Esophagus muscularis mucosa (tissue), 4 donors: Measurements from ENCODE around the gene WDFY3. TPM values are rescaled to one million over a fixed set of nuclear protein-coding genes. Genes with fewer than 3 reads are reported as not detected.
"Not testable (repeated sequence)": the region's sequence is repeated elsewhere in the genome, so short reads cannot be mapped to it uniquely, and the experiment has no call there.

ENCODE experiments used
- DNase-seq: peaks from one replicate; pipeline ENCODE4 v3.0.0-alpha.2; 2017; ENCODE audit errors: extremely low spot score
- H3K27ac ChIP-seq, 4 donors: fragments of 200-600 bp; sonication (generic); replicated peaks in 1 of 4; 1 replicate in 3 of 4; 2 replicates in 1 of 4; pipeline ENCODE4 v1.5.1; 2016 to 2019; ENCODE audit warnings: mild to moderate bottlenecking in 1 of 4
- H3K27me3 ChIP-seq, 4 donors: fragments of 200-600 bp; sonication (generic); one replicate each; pipeline versions ENCODE4 v1.5.1 to v1.6.0; 2016 to 2019
- H3K36me3 ChIP-seq, 4 donors: fragments of 200-600 bp; sonication (generic); one replicate each; pipeline ENCODE4 v1.5.1; 2016 to 2019
- H3K4me1 ChIP-seq, 4 donors: fragments of 200-600 bp; sonication (generic); one replicate each; pipeline ENCODE4 v1.5.1; 2016 to 2019
- H3K4me3 ChIP-seq, 4 donors: fragments of 200-600 bp; sonication (generic); 1 replicate in 2 of 4; 2 replicates in 2 of 4; pipeline ENCODE4 v1.5.1; 2016 to 2019; ENCODE audit warnings: mild to moderate bottlenecking in 4 of 4, moderate library complexity in 1 of 4
- H3K9me3 ChIP-seq, 4 donors: fragments of 200-600 bp; sonication (generic); 1 replicate in 3 of 4; 2 replicates in 1 of 4; pipeline ENCODE4 v1.5.1; 2016 to 2019
- CTCF ChIP-seq, 3 experiments: fragments of 200-600 bp in 2 of 3; fragments of 450-650 bp in 1 of 3; sonication (generic) in 2 of 3; IDR thresholded peaks; one replicate each; pipeline ENCODE4 v1.5.1; 2017 to 2019; ENCODE audit warnings: antibody characterized with exemption in 3 of 3, mild to moderate bottlenecking in 2 of 3, moderate library complexity in 1 of 3
- EP300 ChIP-seq: sonication (generic); formaldehyde crosslinking; IDR thresholded peaks from one replicate; pipeline ENCODE4 v1.6.1; 2017; ENCODE audit warnings: antibody characterized with exemption
- POLR2A ChIP-seq: fragments of 450-650 bp; IDR thresholded peaks from one replicate; pipeline ENCODE4 v1.6.1; 2017; ENCODE audit warnings: antibody characterized with exemption, moderate library complexity, mild to moderate bottlenecking, low read depth
- POLR2AphosphoS5 ChIP-seq, 2 donors: sonication (generic); formaldehyde crosslinking; IDR thresholded peaks; one replicate each; pipeline ENCODE4 v1.6.1; 2017; ENCODE audit warnings: antibody characterized with exemption in 2 of 2
- WGBS: methylation state at CpG from one replicate; pipeline ENCODE4 v1.1.5; 2018; 5-methylcytosine and 5-hydroxymethylcytosine counted together
- intact Hi-C: fragments of 100-400 bp; cut with DNase I; formaldehyde crosslinking; loops from one replicate; pipeline ENCODE4 v1.15.1; 2023
- total RNA-seq, 4 donors: library from RNA; depleted of rRNA; stranded (reverse); fragments of >200 nt; gene quantifications; one replicate each; pipeline versions ENCODE4 v1.1.0 to v1.2.1, GENCODE V29; 2016

WDFY3 gene
- total RNA-seq, 4 donors from 2014 or later, result 73.1 to 103 (median 100.0) TPM

GRCh38 chr4:84688605-84689004 is 277.9 kb downstream of the WDFY3 start:
- no peaks in the 10 kb centered on the region for H3K27me3 ChIP-seq
- no peak for DNase-seq
- H3K36me3 ChIP-seq, result peaks cover 23 to 98% (median 74%) of the 10 kb centered on the region in 4 donors
- intact Hi-C loops, result no loop called here
- peaks cover 0 to 10% (median 7%) of the 10 kb centered on the region in 4 donors for H3K4me1 ChIP-seq
- no peak overlapping the region for H3K4me3 ChIP-seq
- WGBS, result 97% methylated on average over 5 of the region's 5 CpGs
- H3K27ac ChIP-seq, result no peak overlapping the region
- TF ChIP-seq POLR2AphosphoS5 (IDR thresholded peaks at IDR 0.05), result no peak
- H3K9me3 ChIP-seq, result no peaks in the 10 kb centered on the region

- Histone ChIP-seq H3K27ac (no peak overlapping the region), H3K4me3 (no peak overlapping the region), H3K9me3 (no peaks in the 10 kb centered on the region), H3K4me1 (peaks cover 12 to 21% (median 17%) of the 10 kb centered on the region in 4 donors), H3K27me3 (no peaks in the 10 kb centered on the region), H3K36me3 (peaks cover 23 to 96% (median 76%) of the 10 kb centered on the region in 4 donors)
- no peak for DNase-seq
- intact Hi-C loops, result no loop called here
- no peak for TF ChIP-seq POLR2AphosphoS5 (IDR thresholded peaks at IDR 0.05)
- TF ChIP-seq POLR2A, result no peak
- TF ChIP-seq EP300, result no peak
- TF ChIP-seq CTCF (IDR thresholded peaks at IDR 0.05), result no peak
- WGBS, result 81% methylated on average over 1 of the region's 1 CpG
Observed at GRCh38 chr4:84685105-84685504, 281.4 kb downstream of the WDFY3 start.

- no peak for TF ChIP-seq POLR2AphosphoS5 (IDR thresholded peaks at IDR 0.05)
- TF ChIP-seq POLR2A, result no peak
- no peak for TF ChIP-seq CTCF (IDR thresholded peaks at IDR 0.05)
- no peak for TF ChIP-seq EP300
- Histone ChIP-seq H3K4me3 (no peak overlapping the region), H3K27me3 (no peaks in the 10 kb centered on the region), H3K4me1 (peaks cover 12 to 21% (median 17%) of the 10 kb centered on the region in 4 donors), H3K36me3 (peaks cover 23 to 93% (median 79%) of the 10 kb centered on the region in 4 donors), H3K27ac (no peak overlapping the region), H3K9me3 (no peaks in the 10 kb centered on the region)
- WGBS, result 90% methylated on average over 3 of the region's 3 CpGs
- intact Hi-C loops, result no loop called here
- no peak for DNase-seq
Observed at GRCh38 chr4:84684361-84684760, 282.1 kb downstream of the WDFY3 start.

- WGBS, result 75% methylated on average over 7 of the region's 7 CpGs
- intact Hi-C loops, result no loop called here
- peaks cover 23 to 93% (median 85%) of the 10 kb centered on the region in 4 donors for H3K36me3 ChIP-seq
Observed at GRCh38 chr4:84683064-84683850, 283.2 kb downstream of the WDFY3 start.

GRCh38 chr4:84682661-84683060 is 283.8 kb downstream of the WDFY3 start:
- H3K4me3 ChIP-seq, H3K27me3 ChIP-seq, intact Hi-C loops, DNase-seq, H3K9me3 ChIP-seq, H3K27ac ChIP-seq: not testable (repeated sequence)
- Histone ChIP-seq H3K36me3 (peaks cover 23 to 93% (median 85%) of the 10 kb centered on the region in 4 donors), H3K4me1 (peaks cover 12 to 21% (median 17%) of the 10 kb centered on the region in 4 donors)
- 83% methylated on average over 4 of the region's 4 CpGs for WGBS

More at GRCh38 chr4:84683064-84683850, 283.2 kb downstream of the WDFY3 start:
- no peaks in the 10 kb centered on the region for H3K27me3 ChIP-seq
- no peak overlapping the region for H3K4me3 ChIP-seq
- H3K4me1 ChIP-seq, result peaks cover 12 to 21% (median 17%) of the 10 kb centered on the region in 4 donors
- no peak overlapping the region for H3K27ac ChIP-seq
- H3K9me3 ChIP-seq, result no peaks in the 10 kb centered on the region
- DNase-seq, result no peak
- TF ChIP-seq CTCF (IDR thresholded peaks at IDR 0.05) (no peak), POLR2AphosphoS5 (IDR thresholded peaks at IDR 0.05) (no peak), EP300 (no peak), POLR2A (no peak)
